GM08714 (cell line): ENCODE results near the gene ATAD3C.
"Not testable (repeated sequence)": the region's sequence is repeated elsewhere in the genome, so short reads cannot be mapped to it uniquely, and the experiment has no call there.

ENCODE experiments used
- H3K4me3 ChIP-seq: fragments of 200-500 bp; sonication (Bioruptor generic); 2 replicates; pipeline ENCODE4 v1.5.1; 2014; ENCODE audit warnings: mild to moderate bottlenecking, low read length, inconsistent platforms
- ZNF274 ChIP-seq: IDR thresholded peaks from 2 replicates; pipeline ENCODE4 v1.6.1; 2012; ENCODE audit warnings: mild to moderate bottlenecking, low read depth, low read length

Gene ATAD3C

DNA sequence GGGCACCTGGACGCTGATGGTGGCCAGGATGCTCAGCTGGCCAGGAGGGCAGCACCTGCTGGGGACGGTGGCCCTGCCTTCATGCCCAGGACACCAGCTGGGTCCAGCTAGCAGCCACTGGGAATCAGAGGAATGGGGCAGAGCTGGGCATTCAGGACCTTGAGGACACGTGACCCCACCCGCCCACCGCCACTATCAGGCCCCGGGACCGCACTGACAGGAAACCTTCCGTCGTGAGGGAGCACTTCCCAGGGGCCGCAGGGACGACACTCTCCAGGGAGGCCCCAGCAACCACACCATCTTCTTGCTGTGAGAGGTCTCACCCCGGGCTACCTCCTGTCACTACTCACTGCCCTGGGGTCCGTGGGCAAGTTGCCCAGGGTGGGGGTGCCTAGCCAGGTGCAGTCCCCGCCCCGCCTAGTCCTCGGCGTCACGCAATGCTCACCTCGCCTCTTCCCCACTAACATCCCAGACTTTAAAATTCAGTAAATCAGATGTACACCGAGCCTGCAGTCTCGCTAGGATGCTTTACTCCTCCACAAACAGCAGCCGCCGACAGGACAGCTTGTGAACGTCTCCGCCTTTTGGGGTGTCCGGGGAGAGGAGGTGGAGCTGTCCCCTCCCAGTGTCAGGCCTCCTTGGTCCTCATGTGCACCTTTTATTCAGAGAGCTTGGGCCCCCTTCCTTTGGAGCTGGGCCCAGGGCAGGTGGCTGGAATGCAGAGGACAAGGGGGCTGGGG is 9.1 kb upstream of the ATAD3C start:
- H3K4me3 ChIP-seq, result no peak overlapping the region
- no peak for TF ChIP-seq ZNF274

DNA sequence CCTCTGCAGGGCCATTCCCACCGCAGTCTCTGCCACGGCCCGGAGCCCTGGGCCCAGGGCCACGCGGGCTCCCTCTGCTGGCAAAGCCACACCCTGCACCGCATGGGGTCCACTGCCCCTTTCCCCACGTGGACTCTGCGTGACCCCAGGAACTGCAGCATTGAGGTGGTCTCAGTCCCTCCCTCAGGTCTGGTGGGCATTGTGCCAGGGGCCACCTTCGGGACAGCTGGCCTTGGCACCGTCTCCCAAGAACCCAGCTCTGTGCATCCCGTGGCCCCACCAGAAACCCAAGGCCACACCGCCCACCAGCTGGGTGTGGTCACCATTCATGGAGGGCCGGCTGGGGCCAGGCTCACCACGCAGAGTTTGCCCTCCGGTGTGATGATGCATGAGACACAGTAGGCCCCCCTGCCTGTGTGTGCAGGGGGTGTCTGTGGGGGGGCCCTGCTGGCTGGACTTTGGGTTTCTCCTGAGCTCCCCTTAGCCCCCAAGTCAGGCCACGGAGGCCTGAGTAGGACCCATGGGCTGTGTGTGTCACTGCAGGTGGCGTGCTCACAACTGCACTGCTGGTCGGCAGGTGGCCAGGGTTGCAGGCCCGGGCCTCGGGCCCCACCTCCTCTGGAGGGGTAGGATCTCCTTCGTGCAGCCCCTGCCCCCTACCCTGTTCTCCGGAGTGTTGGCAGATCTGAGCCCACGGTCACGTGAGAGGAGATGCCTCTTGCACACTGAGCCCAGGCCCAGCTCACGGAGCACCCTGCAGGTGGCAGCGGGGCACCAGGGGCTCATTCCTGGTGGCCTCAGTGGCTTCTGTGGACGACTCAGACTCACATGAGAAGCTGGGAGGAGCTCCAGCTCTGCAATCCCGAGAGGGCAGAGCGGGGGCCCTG is 8.2 kb upstream of the ATAD3C start:
- no peak for TF ChIP-seq ZNF274
- no peak overlapping the region for H3K4me3 ChIP-seq

- H3K4me3 ChIP-seq, result no peak overlapping the region
- TF ChIP-seq ZNF274, result no peak
Measured at GRCh38 chr1:1442069-1442770, 7.3 kb upstream of the ATAD3C start.

DNA sequence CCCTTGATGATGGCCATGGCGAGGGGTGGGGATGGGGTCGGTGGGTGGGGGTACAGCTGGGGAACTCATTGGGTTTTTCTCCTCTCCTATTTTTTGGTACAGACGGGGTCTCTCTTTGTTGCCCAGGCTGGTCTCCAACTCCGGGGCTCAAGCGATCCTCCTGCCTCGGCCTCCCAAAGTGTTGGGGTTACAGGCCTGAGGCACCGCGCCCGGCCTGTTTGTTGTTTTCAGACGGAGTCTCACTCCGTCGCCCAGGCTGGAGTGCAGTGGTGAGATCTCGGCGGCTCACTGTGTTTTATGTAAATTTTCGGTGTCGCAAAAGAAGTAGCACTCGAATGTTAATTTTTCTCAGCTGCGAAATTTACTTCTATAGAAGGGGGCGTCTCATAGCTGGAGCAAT is 2.9 kb upstream of the ATAD3C start:
- not testable (repeated sequence) for H3K4me3 ChIP-seq

DNA sequence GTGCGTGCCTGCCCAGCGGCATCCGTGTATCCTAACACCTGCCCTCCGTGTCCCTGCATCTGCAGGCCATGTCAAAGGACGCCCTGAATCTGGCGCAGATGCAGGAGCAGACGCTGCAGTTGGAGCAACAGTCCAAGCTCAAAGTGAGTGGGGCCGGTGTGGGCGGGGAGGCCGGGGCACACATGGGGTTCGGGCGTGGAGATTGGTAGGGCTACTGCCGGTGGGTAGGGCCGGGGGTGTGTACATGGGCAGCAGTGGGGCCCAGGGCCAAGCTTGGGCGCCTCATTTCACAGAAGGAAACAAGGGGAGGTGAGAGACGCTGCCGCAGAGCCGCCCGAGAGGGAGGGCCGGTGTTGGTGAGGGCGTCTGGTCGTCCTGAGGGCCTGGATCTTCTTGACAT is 1.1 kb downstream of the ATAD3C start:
- not testable (repeated sequence) for H3K4me3 ChIP-seq

GRCh38 chr1:1451696-1452364 is 2.3 kb downstream of the ATAD3C start:
- TF ChIP-seq ZNF274, result no peak
- no peak overlapping the region for H3K4me3 ChIP-seq

GRCh38 chr1:1452365-1452739 is 2.9 kb downstream of the ATAD3C start:
- not testable (repeated sequence) for H3K4me3 ChIP-seq

DNA sequence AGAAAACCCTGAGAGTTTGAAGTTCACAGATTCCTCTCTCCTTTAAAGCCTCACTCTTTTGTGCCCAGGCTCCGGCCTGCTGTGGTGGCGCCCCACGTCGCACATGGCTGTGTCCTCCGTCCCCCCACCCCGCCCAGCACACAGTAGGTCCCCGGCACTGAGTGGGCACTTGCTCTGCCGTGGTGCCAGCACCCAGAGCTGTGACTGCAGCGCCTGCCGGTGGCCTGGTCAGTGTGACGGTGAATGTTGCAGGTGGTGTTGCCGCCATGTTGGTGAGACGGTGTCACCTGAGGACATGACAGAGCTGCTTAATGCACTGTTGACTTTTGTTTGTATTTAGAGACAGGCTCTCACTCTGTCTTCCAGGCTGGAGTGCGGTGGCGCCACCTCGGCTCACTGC is 3.4 kb downstream of the ATAD3C start:
- TF ChIP-seq ZNF274, result no peak
- H3K4me3 ChIP-seq, result no peak overlapping the region

- H3K4me3 ChIP-seq, result not testable (repeated sequence)
Measured at GRCh38 chr1:1454286-1455056, 5.0 kb downstream of the ATAD3C start.

DNA sequence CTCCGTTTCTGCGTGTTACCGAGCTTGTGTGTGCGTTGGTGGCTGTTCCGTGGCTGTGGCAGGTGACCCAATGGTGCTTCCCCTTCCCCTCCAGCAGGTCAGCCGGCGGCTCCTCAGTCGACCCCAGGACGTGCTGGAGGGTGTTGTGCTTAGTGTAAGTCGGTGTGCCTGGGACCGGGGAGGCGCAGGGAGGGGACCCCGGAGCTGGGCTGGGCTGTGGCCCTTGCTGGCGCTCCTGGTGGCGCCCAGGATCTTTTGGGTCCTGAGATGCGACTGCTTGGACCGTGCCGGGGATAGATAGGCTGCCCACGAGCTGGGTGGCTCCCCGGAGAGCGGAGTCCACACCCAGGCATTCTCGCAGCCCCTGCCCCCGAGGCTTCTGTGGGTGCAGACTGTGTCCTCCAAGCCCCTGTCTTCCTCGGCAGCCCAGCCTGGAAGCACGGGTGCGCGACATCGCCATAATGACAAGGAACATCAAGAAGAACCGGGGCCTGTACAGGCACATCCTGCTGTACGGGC is 5.9 kb downstream of the ATAD3C start:
- TF ChIP-seq ZNF274, result no peak
- no peak overlapping the region for H3K4me3 ChIP-seq

GRCh38 chr1:1455934-1456333 is 6.4 kb downstream of the ATAD3C start:
- not testable (repeated sequence) for H3K4me3 ChIP-seq

DNA sequence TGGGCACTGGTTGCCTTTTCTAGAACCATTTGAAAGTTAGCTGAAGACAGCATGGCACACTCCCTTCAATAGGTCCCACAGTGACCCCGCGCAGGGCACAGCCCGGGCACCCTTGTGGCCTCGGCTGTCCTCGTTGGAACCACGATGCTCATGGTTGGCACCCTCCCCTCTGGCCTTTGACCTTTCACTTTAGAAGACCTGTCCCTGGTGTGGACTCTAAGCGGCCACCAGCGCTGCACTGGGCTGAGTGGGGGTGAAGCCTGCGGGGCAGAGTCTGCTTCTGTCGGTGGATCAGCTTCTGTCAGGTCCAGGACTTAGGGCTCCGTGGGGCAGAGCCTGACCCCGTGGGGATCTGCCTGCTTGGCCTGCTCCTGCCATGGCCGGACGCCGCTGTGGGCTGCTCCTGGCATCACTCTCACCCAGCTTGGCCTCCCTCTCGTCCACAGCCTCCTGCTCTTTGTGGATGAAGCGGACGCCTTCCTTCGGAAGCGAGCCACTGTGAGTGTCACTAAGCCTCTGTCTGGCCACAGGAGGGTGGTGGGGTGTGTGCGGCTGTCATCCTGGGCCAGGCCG is 7.3 kb downstream of the ATAD3C start:
- not testable (repeated sequence) for H3K4me3 ChIP-seq

- H3K4me3 ChIP-seq, result not testable (repeated sequence)
Measured at GRCh38 chr1:1459156-1459555, 9.7 kb downstream of the ATAD3C start.

DNA sequence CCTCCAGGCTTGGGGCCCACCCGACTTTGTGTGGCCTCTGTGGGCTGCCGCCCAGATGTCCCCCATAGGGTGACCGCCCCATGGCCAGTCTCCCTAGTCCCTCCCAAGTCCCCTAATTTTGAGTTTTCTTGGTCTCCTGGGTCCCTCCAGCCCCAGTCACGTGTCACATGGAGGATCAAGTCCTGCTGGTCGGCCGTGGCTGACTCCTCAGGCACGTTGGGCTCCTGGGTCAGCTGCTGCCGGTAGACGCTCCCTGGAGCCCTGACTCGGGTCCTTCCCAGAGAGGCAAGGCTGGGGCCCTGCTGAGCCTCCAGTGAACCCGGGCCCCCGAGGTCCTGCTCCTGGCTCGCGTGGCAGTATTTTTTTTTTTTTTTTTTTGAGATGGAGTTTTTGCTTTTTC is 10.2 kb downstream of the ATAD3C start:
- H3K4me3 ChIP-seq, result not testable (repeated sequence)
